ENCODE data around the gene SIGLEC9.
A peak's percentile ranks its signal among the peaks of the same experiment; 100 is the strongest.

DNA sequence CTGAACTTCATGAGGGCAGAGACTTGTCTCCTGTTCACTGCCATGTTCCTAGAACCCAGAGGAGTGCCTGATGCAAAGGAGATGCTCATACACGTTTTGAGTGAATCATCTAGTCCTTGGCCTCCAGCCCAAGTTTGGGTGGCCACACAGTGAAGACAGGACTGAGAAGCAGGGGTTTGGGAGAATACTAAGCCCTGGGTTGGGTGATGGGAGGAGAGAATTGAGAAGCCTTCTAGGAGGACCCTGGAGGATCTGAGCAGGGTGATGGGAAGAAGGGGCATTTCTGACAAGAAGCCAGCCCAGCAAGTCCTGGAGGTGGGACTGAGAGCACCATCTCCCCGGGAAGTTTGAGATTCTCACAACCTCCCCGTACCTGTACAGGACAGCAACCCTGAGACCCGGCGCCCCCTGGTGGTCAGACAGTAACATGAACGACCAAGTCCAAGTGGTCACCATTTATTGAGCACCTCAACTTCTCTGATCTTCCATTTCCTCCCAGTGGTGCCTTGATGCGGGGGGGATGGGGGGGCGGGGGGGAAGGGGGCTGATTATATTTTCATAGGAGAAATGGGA, 27.5 kb upstream of the SIGLEC9 start:
- TF ChIP-seq CTCF (conservative IDR thresholded peaks at IDR 0.05; ENCODE audit: low read length) (peak; percentile 69), EZH2phosphoT487 (IDR thresholded peaks at IDR 0.05; ENCODE audit: borderline replicate concordance) (no peak)
